Mesenchymal stem cell (in vitro differentiated cells and primary cell): ENCODE measurements around the gene CCNL1.

Source experiments
- DNase-seq: peaks from one replicate; pipeline ENCODE4 v3.0.0-alpha.2; 2013
- H2AFZ ChIP-seq: one replicate; pipeline ENCODE4 v1.6.1; 2013; ENCODE audit warnings: low read depth, mild to moderate bottlenecking, control low read depth, inconsistent platforms, low read length, moderate library complexity
- H2AK5ac ChIP-seq: 2 replicates; pipeline ENCODE4 v1.6.1; 2013; ENCODE audit warnings: low read length, moderate library complexity, mild to moderate bottlenecking, inconsistent platforms; ENCODE audit not compliant: severe bottlenecking
- H2BK120ac ChIP-seq: one replicate; pipeline ENCODE4 v1.6.1; 2013; ENCODE audit warnings: low read depth, mild to moderate bottlenecking, inconsistent platforms, low read length, moderate library complexity
- H2BK12ac ChIP-seq, 2 experiments: one replicate each; pipeline ENCODE4 v1.6.1; 2013; ENCODE audit warnings: inconsistent platforms in 2 of 2, low read length in 2 of 2, mild to moderate bottlenecking in 2 of 2, moderate library complexity in 2 of 2, control low read depth in 1 of 2
- H2BK15ac ChIP-seq: one replicate; pipeline ENCODE4 v1.6.1; 2013; ENCODE audit warnings: mild to moderate bottlenecking, low read depth, inconsistent platforms; ENCODE audit not compliant: poor library complexity, severe bottlenecking
- H2BK5ac ChIP-seq: 2 replicates; pipeline ENCODE4 v1.6.1; 2013; ENCODE audit warnings: low read depth, mild to moderate bottlenecking, low read length, control low read depth, inconsistent platforms; ENCODE audit not compliant: poor library complexity, severe bottlenecking
- H3K14ac ChIP-seq, 2 experiments: one replicate each; pipeline ENCODE4 v1.6.1; 2013; ENCODE audit warnings: inconsistent platforms in 2 of 2, low read length in 2 of 2, control low read depth in 1 of 2, mild to moderate bottlenecking in 1 of 2, moderate library complexity in 1 of 2
- H3K18ac ChIP-seq, 2 experiments: one replicate each; pipeline ENCODE4 v1.6.1; 2013; ENCODE audit warnings: inconsistent platforms in 2 of 2, low read length in 2 of 2, control low read depth in 1 of 2, low read depth in 1 of 2, mild to moderate bottlenecking in 1 of 2
- H3K23ac ChIP-seq, 2 experiments: one replicate each; pipeline ENCODE4 v1.6.1; 2013; ENCODE audit warnings: inconsistent platforms in 2 of 2, low read length in 2 of 2, mild to moderate bottlenecking in 2 of 2, moderate library complexity in 2 of 2, control low read depth in 1 of 2
- H3K27ac ChIP-seq: 2 replicates; pipeline ENCODE4 v1.5.1; 2013; ENCODE audit warnings: mild to moderate bottlenecking, moderate library complexity, low read length, control low read depth, inconsistent platforms; ENCODE audit not compliant: poor library complexity, severe bottlenecking
- H3K27me3 ChIP-seq, 2 experiments: 2 replicates each; pipeline versions ENCODE4 v1.6.1 to v1.7.0; 2013; ENCODE audit warnings: low read length in 2 of 2, mild to moderate bottlenecking in 2 of 2, moderate library complexity in 2 of 2, control low read depth in 1 of 2, inconsistent platforms in 1 of 2; ENCODE audit not compliant: control insufficient read depth in 1 of 2, insufficient read depth in 1 of 2
- H3K36me3 ChIP-seq, 2 experiments: 2 replicates each; pipeline versions ENCODE4 v1.6.1 to v1.7.0; 2013; ENCODE audit warnings: low read length in 2 of 2, control low read depth in 1 of 2, inconsistent platforms in 1 of 2, low read depth in 1 of 2, mild to moderate bottlenecking in 1 of 2; ENCODE audit not compliant: insufficient read depth in 2 of 2, control insufficient read depth in 1 of 2
- H3K4ac ChIP-seq, 2 experiments: one replicate each; pipeline ENCODE4 v1.6.1; 2013; ENCODE audit warnings: inconsistent platforms in 2 of 2, low read length in 2 of 2, mild to moderate bottlenecking in 2 of 2, moderate library complexity in 2 of 2, control low read depth in 1 of 2, low read depth in 1 of 2
- H3K4me1 ChIP-seq: 2 replicates; pipeline ENCODE4 v1.6.1; 2013; ENCODE audit warnings: low read depth, low read length, control low read depth; ENCODE audit not compliant: control insufficient read depth, insufficient read depth
- H3K4me2 ChIP-seq: 2 replicates; pipeline ENCODE4 v1.6.1; 2013; ENCODE audit warnings: low read length, mild to moderate bottlenecking, inconsistent platforms; ENCODE audit not compliant: poor library complexity, severe bottlenecking
- H3K4me3 ChIP-seq, 2 experiments: 2 replicates each; pipeline versions ENCODE4 v1.5.1 to v1.7.0; 2013; ENCODE audit warnings: low read length in 2 of 2, mild to moderate bottlenecking in 2 of 2, control low read depth in 1 of 2, low read depth in 1 of 2; ENCODE audit not compliant: insufficient read depth in 1 of 2
- H3K79me1 ChIP-seq: replicated peaks from 2 replicates; pipeline ENCODE4 v1.6.1; 2013; ENCODE audit warnings: mild to moderate bottlenecking, control low read depth, low read length, inconsistent platforms; ENCODE audit not compliant: poor library complexity, severe bottlenecking
- H3K9ac ChIP-seq: 2 replicates; pipeline ENCODE4 v1.7.0; 2013; ENCODE audit warnings: mild to moderate bottlenecking, low read length, moderate library complexity
- H3K9me3 ChIP-seq: 2 replicates; pipeline ENCODE4 v1.7.0; 2013; ENCODE audit warnings: mild to moderate bottlenecking, low read length; ENCODE audit not compliant: control insufficient read depth
- H4K8ac ChIP-seq: one replicate; pipeline ENCODE4 v1.6.1; 2013; ENCODE audit warnings: inconsistent platforms, mild to moderate bottlenecking, low read length, moderate library complexity
- H4K91ac ChIP-seq: one replicate; pipeline ENCODE4 v1.6.1; 2013; ENCODE audit warnings: mild to moderate bottlenecking, low read length, inconsistent platforms
- WGBS: methylation state at CpG from one replicate; pipeline ENCODE4 v1.1.7; 2013; ENCODE audit warnings: mixed read lengths; 5-methylcytosine and 5-hydroxymethylcytosine counted together

CCNL1 gene

DNA sequence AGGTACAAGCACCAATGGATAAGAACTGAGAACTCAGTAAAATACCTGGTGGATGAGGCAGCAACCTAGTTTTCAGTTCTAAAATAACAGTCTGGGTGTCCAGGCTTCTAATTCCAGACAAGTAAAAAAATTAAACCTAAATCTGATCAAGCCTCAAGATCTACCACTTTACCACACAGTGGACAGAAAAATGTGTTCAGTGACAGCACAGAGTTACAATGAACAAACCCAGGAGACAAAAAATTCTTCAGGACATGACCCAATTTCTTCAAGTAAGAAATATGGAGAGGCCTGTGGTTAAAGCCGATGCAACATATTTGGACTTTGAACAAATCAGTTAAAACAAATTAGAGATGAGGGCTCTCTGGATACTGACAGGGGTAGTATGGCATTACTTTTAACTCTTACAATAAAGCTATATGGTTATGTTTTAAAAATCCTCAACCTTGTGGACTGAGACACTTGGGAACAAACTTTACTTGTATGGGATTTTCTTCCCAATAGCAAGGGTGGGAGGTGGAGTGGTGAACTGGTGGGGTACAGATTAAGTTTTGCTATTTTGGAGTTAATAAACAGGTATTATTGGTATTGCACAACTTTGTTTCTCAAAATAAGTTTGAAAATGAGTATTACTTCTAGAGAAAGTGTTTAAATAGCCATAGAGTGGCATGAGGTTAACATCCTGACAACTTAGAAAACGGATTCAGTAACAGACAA is 14.2 kb downstream of the CCNL1 start:
- WGBS, result 83% methylated on average over 2 of the region's 2 CpGs
- Histone ChIP-seq H3K9me3 (no peaks in the 10 kb centered on the region), H3K23ac (no peak overlapping the region), H3K27me3 (no peaks in the 10 kb centered on the region), H2AFZ (no peak overlapping the region), H3K4ac (no peak overlapping the region), H2BK5ac (no peak overlapping the region), H3K4me2 (no peak overlapping the region), H3K79me1 (no peaks in the 10 kb centered on the region), H4K8ac (no peak overlapping the region), H3K9ac (peak overlapping the region; percentile 4), H4K91ac (no peak overlapping the region), H2BK15ac (no peak overlapping the region), H3K14ac (no peak overlapping the region), H2BK120ac (no peak overlapping the region), H2BK12ac (no peak overlapping the region), H3K4me3 (no peak overlapping the region), H3K4me1 (peaks cover 1% of the 10 kb centered on the region), H3K18ac (no peak overlapping the region), H3K27ac (peak overlapping the region; percentile 47), H2AK5ac (no peak overlapping the region), H3K36me3 (peaks cover 13 to 81% of the 10 kb centered on the region in 2 experiments)
- DNase-seq, result peak; percentile 71

DNA sequence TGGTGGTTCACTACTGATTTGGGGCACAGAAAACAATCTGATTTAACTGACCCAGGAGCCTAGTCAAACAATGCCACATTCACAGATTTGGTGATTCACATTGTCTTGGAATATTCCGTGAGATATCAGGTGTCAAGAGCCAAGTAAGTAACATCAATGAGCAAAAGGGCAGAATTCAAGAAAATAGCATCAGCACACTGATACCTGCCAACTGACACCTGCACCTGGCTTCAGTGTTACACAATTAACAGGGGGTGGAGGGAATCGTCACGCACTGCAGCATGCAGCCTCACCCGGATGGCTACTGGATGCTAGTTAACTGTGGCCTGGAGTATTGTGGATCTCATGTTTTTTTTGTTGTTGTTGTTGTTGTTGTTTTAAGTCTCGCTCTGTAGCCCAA is 17.6 kb downstream of the CCNL1 start:
- no peak overlapping the region for H3K27ac ChIP-seq
- no peaks in the 10 kb centered on the region for H3K9me3 ChIP-seq
- no peak overlapping the region for H2BK120ac ChIP-seq
- peaks cover 1% of the 10 kb centered on the region for H3K4me1 ChIP-seq
- no peak overlapping the region for H2AK5ac ChIP-seq
- no peak overlapping the region for H2BK15ac ChIP-seq
- H4K91ac ChIP-seq, result no peak overlapping the region
- H2BK12ac ChIP-seq, result no peak overlapping the region
- DNase-seq, result no peak
- no peaks in the 10 kb centered on the region for H3K27me3 ChIP-seq
- H3K18ac ChIP-seq, result no peak overlapping the region
- H3K9ac ChIP-seq, result no peak overlapping the region
- no peak overlapping the region for H2AFZ ChIP-seq
- H3K36me3 ChIP-seq, result peaks cover 9 to 47% of the 10 kb centered on the region in 2 experiments
- no peak overlapping the region for H2BK5ac ChIP-seq
- H4K8ac ChIP-seq, result no peak overlapping the region
- no peaks in the 10 kb centered on the region for H3K79me1 ChIP-seq
- no peak overlapping the region for H3K4ac ChIP-seq
- no peak overlapping the region for H3K23ac ChIP-seq
- no peak overlapping the region for H3K14ac ChIP-seq
- no peak overlapping the region for H3K4me2 ChIP-seq
- WGBS, result 95% methylated on average over 5 of the region's 5 CpGs
- H3K4me3 ChIP-seq, result no peak overlapping the region

DNA sequence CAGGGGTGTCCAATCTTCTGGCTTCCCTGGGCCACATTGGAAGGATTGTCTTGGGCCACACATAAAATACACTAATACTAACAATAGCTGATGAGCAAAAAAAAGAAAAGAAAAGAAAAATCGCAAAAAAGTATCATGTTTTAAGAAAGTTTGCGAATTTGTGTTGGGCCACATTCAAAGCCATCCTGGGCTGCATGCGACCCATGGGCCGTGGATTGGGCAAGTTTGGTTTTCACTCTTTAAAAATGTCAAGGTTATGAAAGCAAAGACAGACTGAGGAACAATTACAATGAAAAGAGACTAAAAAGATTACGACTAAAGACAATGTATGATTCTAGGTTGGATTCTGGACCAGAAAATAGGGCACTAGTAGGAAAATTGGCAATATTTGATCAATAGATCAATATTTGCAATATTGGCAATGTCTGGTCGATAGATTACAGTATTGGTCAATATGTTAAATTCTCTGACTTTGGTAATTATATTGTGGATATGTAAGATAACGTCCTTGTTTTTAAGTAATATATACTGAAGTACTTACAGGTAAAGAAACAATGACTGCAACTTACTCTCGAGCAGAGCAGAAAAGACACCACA is 19.9 kb downstream of the CCNL1 start:
- H3K36me3 ChIP-seq, result peaks cover 7 to 26% of the 10 kb centered on the region in 2 experiments
- no peak overlapping the region for H3K9ac ChIP-seq
- H2BK15ac ChIP-seq, result no peak overlapping the region
- H3K27me3 ChIP-seq, result no peaks in the 10 kb centered on the region
- 99% methylated on average over 6 of the region's 8 CpGs for WGBS
- no peak overlapping the region for H3K14ac ChIP-seq
- no peak overlapping the region for H2BK120ac ChIP-seq
- peaks cover 9% of the 10 kb centered on the region for H3K4me1 ChIP-seq
- H3K4me3 ChIP-seq, result no peak overlapping the region
- H3K27ac ChIP-seq, result no peak overlapping the region
- H2AK5ac ChIP-seq, result no peak overlapping the region
- no peak overlapping the region for H3K18ac ChIP-seq
- H2BK5ac ChIP-seq, result no peak overlapping the region
- no peak overlapping the region for H2AFZ ChIP-seq
- H2BK12ac ChIP-seq, result no peak overlapping the region
- H4K91ac ChIP-seq, result no peak overlapping the region
- H3K9me3 ChIP-seq, result no peaks in the 10 kb centered on the region
- H3K23ac ChIP-seq, result no peak overlapping the region
- H4K8ac ChIP-seq, result no peak overlapping the region
- no peak overlapping the region for H3K4ac ChIP-seq
- H3K79me1 ChIP-seq, result no peaks in the 10 kb centered on the region
- H3K4me2 ChIP-seq, result no peak overlapping the region
- no peak for DNase-seq

DNA sequence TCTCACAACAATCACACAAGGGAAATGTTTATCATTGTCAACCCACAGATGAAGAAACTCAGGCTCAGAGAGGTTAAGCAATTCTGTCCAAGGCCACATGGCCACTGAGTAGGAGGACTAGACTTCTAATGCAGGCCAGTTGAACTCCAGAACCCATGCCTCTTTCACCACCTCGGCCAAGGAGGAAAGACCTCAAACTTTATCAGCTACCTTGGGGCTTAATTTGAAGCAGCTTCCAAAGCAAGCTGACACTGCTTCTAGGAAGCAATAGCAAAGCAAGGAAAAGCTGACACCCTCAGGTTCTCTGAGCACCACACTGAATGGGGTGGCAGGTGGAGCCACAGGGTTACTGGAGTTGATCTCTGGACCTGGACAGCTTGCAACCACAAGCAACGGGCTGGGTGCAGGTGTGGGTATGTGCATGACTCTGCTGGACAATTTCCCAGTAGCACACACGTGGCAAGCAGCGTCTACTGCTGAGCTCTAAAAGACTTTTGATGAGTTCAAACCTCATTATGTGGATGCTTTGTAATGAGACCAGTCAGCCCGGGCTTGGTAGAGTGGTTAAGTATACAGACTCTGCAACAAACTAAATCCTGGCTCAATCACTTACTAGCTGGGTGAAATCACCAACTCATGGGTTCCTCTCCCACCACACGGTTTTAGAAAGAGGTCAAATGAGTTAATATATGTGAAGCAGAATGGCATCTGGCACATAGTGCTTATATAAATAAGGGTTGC is 23.1 kb downstream of the CCNL1 start:
- H3K36me3 ChIP-seq, result no peaks in the 10 kb centered on the region
- H2BK120ac ChIP-seq, result no peak overlapping the region
- H3K14ac ChIP-seq, result no peak overlapping the region
- H3K4me1 ChIP-seq, result peaks cover 20% of the 10 kb centered on the region
- H4K91ac ChIP-seq, result no peak overlapping the region
- no peaks in the 10 kb centered on the region for H3K27me3 ChIP-seq
- H3K18ac ChIP-seq, result peak overlapping the region; percentile 1 to 13
- H4K8ac ChIP-seq, result no peak overlapping the region
- WGBS, result 80% methylated on average over 6 of the region's 6 CpGs
- H3K9me3 ChIP-seq, result no peaks in the 10 kb centered on the region
- no peak overlapping the region for H2BK15ac ChIP-seq
- peak overlapping the region in 1 of 2 experiments; percentile 57 for H3K4me3 ChIP-seq
- H2BK5ac ChIP-seq, result no peak overlapping the region
- H3K23ac ChIP-seq, result peak overlapping the region in 1 of 2 experiments; percentile 34
- H3K4me2 ChIP-seq, result peak overlapping the region; percentile 0
- H3K4ac ChIP-seq, result no peak overlapping the region
- peak overlapping the region; percentile 46 for H3K9ac ChIP-seq
- H2AK5ac ChIP-seq, result peak overlapping the region; percentile 46
- H3K79me1 ChIP-seq, result peaks cover 3% of the 10 kb centered on the region
- no peak overlapping the region for H2AFZ ChIP-seq
- DNase-seq, result peak; percentile 83
- H2BK12ac ChIP-seq, result peak overlapping the region in 1 of 2 experiments; percentile 73
- H3K27ac ChIP-seq, result peak overlapping the region; percentile 27
